HepG2 (cell line): ENCODE measurements around the gene MYH7. TPM values are rescaled to one million over a fixed set of nuclear protein-coding genes. Genes with fewer than 3 reads are reported as not detected.

Experiments used
- ARNTL ChIP-seq: sonication (generic); formaldehyde crosslinking; IDR thresholded peaks from 2 replicates; pipeline ENCODE4 v1.4.0; 2020; ENCODE audit warnings: mild to moderate bottlenecking, missing genetic modification reagents
- BRF2 ChIP-seq: sonication (generic); formaldehyde crosslinking; IDR thresholded peaks from 2 replicates; pipeline ENCODE4 v1.8.1; 2022; ENCODE audit warnings: mild to moderate bottlenecking, missing genetic modification reagents
- DR1 ChIP-seq: sonication (generic); formaldehyde crosslinking; IDR thresholded peaks from 2 replicates; pipeline ENCODE4 v1.8.0; 2021; ENCODE audit warnings: mild to moderate bottlenecking, missing genetic modification reagents, inconsistent platforms
- FOXK2 ChIP-seq: fragments of 450-650 bp; IDR thresholded peaks from 2 replicates; pipeline ENCODE4 v1.6.1; 2016
- KDM1A ChIP-seq: IDR thresholded peaks from 2 replicates; pipeline ENCODE4 v1.6.1; 2016; ENCODE audit warnings: missing compliant biosample characterization
- MIER2 ChIP-seq: IDR thresholded peaks from 2 replicates; pipeline ENCODE4 v1.6.1; 2016; ENCODE audit warnings: missing biosample characterization, missing genetic modification reagents
- MIER3 ChIP-seq: IDR thresholded peaks from 2 replicates; pipeline ENCODE4 v1.6.1; 2016; ENCODE audit warnings: missing compliant biosample characterization, borderline replicate concordance
- MYNN ChIP-seq: sonication (generic); formaldehyde crosslinking; IDR thresholded peaks from 2 replicates; pipeline ENCODE4 v1.4.0; 2020; ENCODE audit warnings: mild to moderate bottlenecking, low read depth, missing genetic modification reagents
- PRDM4 ChIP-seq: sonication (generic); formaldehyde crosslinking; IDR thresholded peaks from 2 replicates; pipeline ENCODE4 v1.9.0; 2021; ENCODE audit warnings: missing genetic modification reagents, borderline replicate concordance
- RBAK ChIP-seq: sonication (generic); formaldehyde crosslinking; IDR thresholded peaks from 2 replicates; pipeline ENCODE4 v1.5.1; 2020; ENCODE audit warnings: mild to moderate bottlenecking, missing genetic modification reagents
- TCF12 ChIP-seq, 2 experiments: fragments of 450-650 bp in 1 of 2; sonication (generic) in 1 of 2; formaldehyde crosslinking in 1 of 2; IDR thresholded peaks; 2 replicates each; pipeline versions ENCODE4 v1.6.1 to v1.8.0; 2017 to 2022; ENCODE audit warnings: antibody characterized with exemption in 1 of 2, mild to moderate bottlenecking in 1 of 2, missing genetic modification reagents in 1 of 2, moderate library complexity in 1 of 2
- TCF7L2 ChIP-seq: IDR thresholded peaks from 2 replicates; pipeline ENCODE4 v1.6.1; 2011; ENCODE audit warnings: mild to moderate bottlenecking, low read depth, low read length, moderate library complexity
- THAP8 ChIP-seq: sonication (generic); formaldehyde crosslinking; IDR thresholded peaks from 2 replicates; pipeline ENCODE4 v1.5.1; 2020; ENCODE audit warnings: missing genetic modification reagents, mild to moderate bottlenecking, borderline replicate concordance
- YEATS2 ChIP-seq: sonication (generic); formaldehyde crosslinking; IDR thresholded peaks from 2 replicates; pipeline ENCODE4 v1.4.0; 2020; ENCODE audit warnings: missing genetic modification reagents, borderline replicate concordance
- ZBED4 ChIP-seq: sonication (generic); formaldehyde crosslinking; IDR thresholded peaks from 2 replicates; pipeline ENCODE4 v1.4.0; 2020; ENCODE audit warnings: missing genetic modification reagents, borderline replicate concordance
- ZBTB7B ChIP-seq: sonication (generic); formaldehyde crosslinking; IDR thresholded peaks from 2 replicates; pipeline ENCODE4 v1.4.0; 2020; ENCODE audit warnings: missing genetic modification reagents
- ZNF121 ChIP-seq: sonication (generic); formaldehyde crosslinking; IDR thresholded peaks from 2 replicates; pipeline ENCODE4 v1.5.0; 2020; ENCODE audit warnings: mild to moderate bottlenecking, missing genetic modification reagents
- ZNF138 ChIP-seq: sonication (generic); formaldehyde crosslinking; IDR thresholded peaks from 2 replicates; pipeline ENCODE4 v1.5.0; 2020; ENCODE audit warnings: mild to moderate bottlenecking, low read depth, missing genetic modification reagents
- ZNF431 ChIP-seq: sonication (generic); formaldehyde crosslinking; IDR thresholded peaks from 2 replicates; pipeline ENCODE4 v1.9.0; 2022; ENCODE audit warnings: missing genetic modification reagents, low read depth, mild to moderate bottlenecking, borderline replicate concordance
- ZNF75D ChIP-seq: sonication (generic); formaldehyde crosslinking; IDR thresholded peaks from 2 replicates; pipeline ENCODE4 v1.8.1; 2023; ENCODE audit warnings: missing genetic modification reagents, mild to moderate bottlenecking, borderline replicate concordance
- polyA plus RNA-seq, 8 experiments: library from polyadenylated mRNA; depleted of rRNA in 3 of 8; stranded (reverse) in 7 of 8; unstranded in 1 of 8; fragments of >200 nt; fragmentation: Illumina TruSeq in 4 of 8; extraction: Trizol in 4 of 8; gene quantifications; 2 replicates each; pipeline versions ENCODE4 v1.2.1 to v1.2.3, GENCODE V29; 2011 to 2016; ENCODE audit warnings: low read depth in 4 of 8, missing spikeins in 1 of 8, mixed read lengths in 1 of 8; ENCODE audit not compliant: insufficient read depth in 1 of 8
- total RNA-seq, 5 experiments: library from RNA; depleted of rRNA; stranded (reverse); fragments of >200 nt; fragmentation: Illumina TruSeq; extraction: Trizol; gene quantifications; 2 replicates each; pipeline ENCODE4 v1.2.3, GENCODE V29; 2016; ENCODE audit warnings: low read depth in 1 of 5
- TF ChIP-seq, protein P1 (sequence below): sonication (generic); formaldehyde crosslinking; IDR thresholded peaks from 2 replicates; pipeline ENCODE4 v1.8.0; 2022; ENCODE audit warnings: missing genetic modification reagents, low read depth, mild to moderate bottlenecking, borderline replicate concordance

Gene MYH7
- total and polyA plus RNA-seq, 2 of the 13 experiments (the other 11 are each of a cell fraction or from before 2014, with no cell fraction given), result 0.04 TPM; not detected in 1

DNA sequence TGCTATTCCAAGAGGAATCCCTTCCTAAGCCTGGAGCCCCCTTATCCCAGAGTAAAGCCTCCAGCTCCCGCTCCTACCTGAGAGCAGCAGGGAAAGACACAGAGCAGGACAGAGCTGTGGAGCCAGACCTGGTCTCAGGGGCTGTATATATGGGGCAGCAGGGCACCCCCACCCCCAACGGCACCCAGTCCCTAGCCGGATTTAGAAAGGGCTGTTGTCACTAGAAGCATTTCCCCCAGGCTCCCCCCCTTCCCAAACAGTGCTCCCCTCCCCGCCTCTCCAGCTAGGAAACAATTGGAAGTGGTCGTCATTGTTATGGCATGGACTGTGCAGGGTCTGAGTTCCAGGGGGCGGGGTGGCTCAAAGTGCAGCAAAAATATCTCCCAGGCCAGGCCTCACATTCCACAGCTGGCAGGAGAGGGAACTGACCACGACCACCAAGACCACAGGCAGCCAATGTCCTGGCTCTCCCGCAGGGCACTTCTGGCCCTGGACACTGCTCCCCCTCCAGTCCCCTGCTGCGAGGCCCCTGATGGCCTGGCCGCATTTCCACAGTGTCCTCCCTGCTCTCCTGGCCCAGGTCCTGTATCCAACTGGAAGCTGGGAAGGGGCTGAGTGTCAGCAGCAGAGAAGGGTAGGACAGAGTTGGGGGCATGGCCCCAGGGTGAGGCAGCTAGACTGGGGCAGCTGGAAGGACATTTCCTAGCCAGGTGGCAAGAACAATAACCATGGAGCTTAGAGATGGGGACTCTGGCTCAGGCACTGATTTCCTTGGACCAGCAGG, at the start of gene MYH7 (continued):
- 0 out of 2 replicates have a peak, but pooled peaks have one; percentile 63 for TF ChIP-seq RBAK (CRISPR knock-in tag)
- TF ChIP-seq, protein P1, sequence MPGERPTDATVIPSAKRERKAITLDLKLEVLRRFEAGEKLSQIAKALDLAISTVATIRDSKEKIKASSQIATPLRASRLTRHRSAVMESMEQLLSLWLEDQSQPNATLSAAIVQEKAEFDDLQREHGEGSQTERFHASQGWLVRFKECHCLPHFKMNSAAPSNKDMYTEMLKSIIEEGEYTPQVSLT (CRISPR knock-in tag), result no peak
- no peak for TF ChIP-seq MIER3
- TF ChIP-seq MIER2, result no peak
- TF ChIP-seq PRDM4 (CRISPR knock-in tag), result no peak
- TF ChIP-seq BRF2 (CRISPR knock-in tag), result no peak
- TF ChIP-seq ARNTL (CRISPR knock-in tag), result no peak
- TF ChIP-seq THAP8 (CRISPR knock-in tag), result no peak
- no peak for TF ChIP-seq YEATS2 (CRISPR knock-in tag)
- peak; percentile 97 for TF ChIP-seq ZBTB7B
- no peak for TF ChIP-seq DR1 (CRISPR knock-in tag)
- no peak for TF ChIP-seq FOXK2
- TF ChIP-seq ZNF138 (CRISPR knock-in tag), result peak; percentile 89
- no peak for TF ChIP-seq TCF7L2
- no peak; the same call in 1 of the 2 replicates for TF ChIP-seq ZNF431
- TF ChIP-seq ZNF75D, result no peak
- no peak for TF ChIP-seq MYNN (CRISPR knock-in tag)
- no peak for TF ChIP-seq ZNF121 (CRISPR knock-in tag)
- TF ChIP-seq TCF12 (IDR thresholded peaks at IDR 0.05), result no peak
- TF ChIP-seq TCF12 (CRISPR knock-in tag; IDR thresholded peaks at IDR 0.05), result no peak
- no peak for TF ChIP-seq KDM1A (CRISPR knock-in tag)
- no peak for TF ChIP-seq ZBED4 (CRISPR knock-in tag)
